ENCODE results near the gene HTR2B. TPM values are rescaled to one million over a fixed set of nuclear protein-coding genes. Genes with fewer than 3 reads are reported as not detected.
A peak's percentile ranks its signal among the peaks of the same experiment; 100 is the strongest.
"Not testable (repeated sequence)": the region's sequence is repeated elsewhere in the genome, so short reads cannot be mapped to it uniquely, and the experiment has no call there.

Gene HTR2B
- polyA plus RNA-seq, 6 donors from 2014 or later, result not detected

DNA sequence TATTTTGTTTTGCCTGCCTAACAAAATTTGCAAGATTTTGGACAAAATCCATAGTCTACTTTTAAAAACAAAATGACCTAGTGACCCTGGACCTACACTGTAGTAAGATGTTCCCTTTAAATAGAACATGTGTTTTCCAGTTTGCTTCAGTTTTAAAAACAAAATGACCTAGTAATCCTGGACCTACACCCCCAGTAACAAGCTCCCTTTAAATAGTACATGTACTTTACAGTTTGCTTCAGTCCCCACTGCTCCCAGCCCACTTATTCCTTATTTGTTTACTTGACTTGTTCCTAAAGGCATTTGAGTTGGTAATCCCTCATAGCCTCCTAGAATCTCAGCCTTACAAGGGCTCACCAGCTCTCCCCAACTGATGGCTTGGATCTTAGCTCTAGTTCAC, 34.5 kb upstream of the HTR2B start:
- no peaks in the 10 kb centered on the region for H3K9me3 Mint-ChIP-seq
- no peaks in the 10 kb centered on the region for H3K4me1 Mint-ChIP-seq
- peaks cover 0 to 13% of the 10 kb centered on the region in 2 donors for H3K36me3 Mint-ChIP-seq
- DNase-seq (no peak), ATAC-seq (ENCODE audit: low read depth in 2 of 2) (no peak)
- H3K4me3 Mint-ChIP-seq, result no peak overlapping the region
- H3K27me3 Mint-ChIP-seq, result no peaks in the 10 kb centered on the region
- H3K27ac Mint-ChIP-seq, result no peak overlapping the region

DNA sequence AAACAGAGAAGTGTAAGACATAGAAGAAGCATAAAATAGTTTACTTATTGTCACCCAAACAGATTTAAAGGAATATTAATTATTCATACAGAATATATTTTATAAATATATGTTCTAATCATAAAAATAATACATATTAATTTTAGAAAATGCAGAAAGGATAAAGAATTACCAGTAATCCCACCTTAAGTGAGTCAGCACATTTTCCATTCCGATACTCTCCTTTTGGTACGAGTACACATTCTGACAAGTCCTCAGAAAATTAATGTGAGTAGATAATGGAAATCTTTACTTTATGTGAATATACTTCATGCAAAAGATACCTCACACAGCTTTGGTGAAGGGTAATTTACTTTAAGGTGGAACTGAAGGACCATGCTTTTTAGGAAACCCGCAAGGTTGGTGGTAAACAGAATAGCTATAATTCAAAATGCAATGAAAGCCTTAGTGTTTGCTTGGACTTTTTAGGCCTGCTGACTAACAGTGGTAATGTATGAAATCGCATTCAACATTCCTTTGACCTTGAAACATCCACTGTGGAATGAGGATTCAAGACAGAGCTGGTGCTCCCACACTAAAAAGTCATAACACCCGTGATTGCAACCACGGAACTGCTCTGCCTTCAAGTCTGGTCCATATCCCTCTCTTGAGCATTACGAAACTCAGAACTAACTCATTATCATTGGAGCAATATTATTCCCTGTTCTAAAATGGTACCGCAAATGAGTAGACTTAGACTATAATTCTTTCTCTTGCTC, 28.1 kb upstream of the HTR2B start:
- Mint-ChIP-seq H3K36me3 (peaks cover 5 to 14% of the 10 kb centered on the region in 2 donors), H3K4me1 (no peaks in the 10 kb centered on the region), H3K27me3 (no peaks in the 10 kb centered on the region), H3K4me3 (no peak overlapping the region), H3K27ac (no peak overlapping the region), H3K9me3 (no peaks in the 10 kb centered on the region)
- DNase-seq (no peak), ATAC-seq (ENCODE audit: low read depth in 2 of 2) (no peak)

DNA sequence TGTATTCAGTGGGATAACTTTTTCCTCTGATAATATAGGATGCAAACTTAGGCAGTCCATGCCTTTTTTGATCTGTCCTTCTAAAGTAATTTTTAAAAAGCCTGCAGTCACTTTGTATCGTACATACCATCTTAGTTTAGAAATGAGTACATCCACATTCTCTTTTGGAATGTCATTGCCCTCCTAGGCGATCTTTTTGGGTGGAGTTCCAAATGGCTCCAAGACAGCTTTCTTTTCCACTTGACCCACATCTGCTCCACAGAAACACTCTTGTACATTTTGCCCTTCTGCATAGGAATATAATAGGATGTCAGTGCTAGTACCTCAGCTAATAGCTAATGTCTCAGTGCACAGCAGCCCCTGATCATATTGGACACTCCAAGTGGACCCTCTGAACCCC, 21.8 kb upstream of the HTR2B start:
- H3K4me3 Mint-ChIP-seq, result no peak overlapping the region
- no peak overlapping the region for H3K27ac Mint-ChIP-seq
- H3K4me1 Mint-ChIP-seq, result no peaks in the 10 kb centered on the region
- DNase-seq, result no peak
- H3K9me3 Mint-ChIP-seq, result no peaks in the 10 kb centered on the region
- no peaks in the 10 kb centered on the region for H3K27me3 Mint-ChIP-seq
- ATAC-seq (ENCODE audit: low read depth in 2 of 2), result no peak
- H3K36me3 Mint-ChIP-seq, result peaks cover 21 to 29% of the 10 kb centered on the region in 2 donors

DNA sequence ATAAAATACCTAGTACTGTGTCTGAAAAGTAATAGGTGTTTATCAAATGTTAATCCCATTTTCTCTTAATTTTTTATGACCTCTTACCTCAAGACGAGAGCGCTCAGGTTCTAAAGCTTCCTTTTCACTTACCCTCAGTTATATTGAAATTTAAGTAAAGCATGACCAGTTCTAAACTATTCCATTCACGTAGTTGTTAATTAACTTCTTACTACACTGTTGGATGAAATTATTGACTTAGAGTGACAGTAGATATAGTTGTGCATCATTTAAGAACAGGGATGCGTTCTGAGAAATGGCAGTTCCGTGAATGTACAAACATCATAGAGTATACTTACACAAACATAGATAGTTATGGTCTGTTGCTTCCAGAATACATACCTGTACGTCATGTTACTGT, 20.1 kb upstream of the HTR2B start:
- no peaks in the 10 kb centered on the region for H3K27me3 Mint-ChIP-seq
- no peak overlapping the region for H3K27ac Mint-ChIP-seq
- H3K9me3 Mint-ChIP-seq, result no peaks in the 10 kb centered on the region
- DNase-seq, result no peak
- no peaks in the 10 kb centered on the region for H3K4me1 Mint-ChIP-seq
- peaks cover 21 to 29% of the 10 kb centered on the region in 2 donors for H3K36me3 Mint-ChIP-seq
- H3K4me3 Mint-ChIP-seq, result no peak overlapping the region
- ATAC-seq (ENCODE audit: low read depth in 2 of 2), result no peak

DNA sequence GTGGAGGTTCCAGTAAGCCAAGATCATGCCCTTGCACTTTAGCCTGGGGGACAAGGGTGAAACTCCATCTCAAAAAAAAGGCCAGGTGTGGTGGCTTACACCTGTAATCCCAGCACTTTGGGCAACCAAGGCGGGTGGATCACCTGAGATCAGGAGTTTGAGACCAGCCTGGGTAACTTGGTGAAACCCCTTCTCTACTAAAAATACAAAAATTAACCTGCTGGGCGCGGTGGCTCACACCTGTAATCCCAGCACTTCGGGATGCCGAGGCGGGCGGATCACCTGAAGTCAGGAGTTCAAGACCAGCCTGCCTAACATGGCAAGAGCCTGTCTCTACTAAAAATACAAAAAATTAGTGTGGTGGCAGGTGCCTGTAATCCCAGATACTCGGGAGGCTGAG, 16.0 kb upstream of the HTR2B start:
- DNase-seq; H3K27me3 Mint-ChIP-seq; H3K9me3 Mint-ChIP-seq; H3K4me1 Mint-ChIP-seq; ATAC-seq (ENCODE audit: low read depth in 2 of 2); H3K36me3 Mint-ChIP-seq; H3K4me3 Mint-ChIP-seq; H3K27ac Mint-ChIP-seq: not testable (repeated sequence)

DNA sequence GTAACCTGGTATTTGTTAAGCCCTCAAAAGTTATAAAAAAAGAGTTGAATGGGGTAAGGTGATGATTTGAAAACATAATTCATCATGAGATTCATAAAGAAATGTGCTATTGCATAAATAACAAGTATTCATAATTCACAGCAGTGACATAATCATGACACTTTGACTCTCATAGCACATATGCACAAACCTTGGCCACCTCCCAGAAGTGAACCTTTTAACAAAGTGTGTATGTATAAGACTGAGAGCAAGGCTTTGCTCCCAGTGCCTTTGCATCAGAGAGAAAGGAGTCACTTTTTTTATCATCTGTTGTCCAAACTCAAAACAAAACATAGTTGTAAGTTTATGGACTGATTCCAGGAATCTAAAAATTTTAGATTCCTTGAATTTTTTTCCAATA, 15.0 kb upstream of the HTR2B start:
- H3K27ac Mint-ChIP-seq, result no peak overlapping the region
- H3K4me3 Mint-ChIP-seq, result no peak overlapping the region
- no peaks in the 10 kb centered on the region for H3K9me3 Mint-ChIP-seq
- peaks cover 0 to 3% of the 10 kb centered on the region in 2 donors for H3K36me3 Mint-ChIP-seq
- DNase-seq, result no peak
- H3K4me1 Mint-ChIP-seq, result peaks cover 0 to 10% (median 0%) of the 10 kb centered on the region in 3 donors
- no peaks in the 10 kb centered on the region for H3K27me3 Mint-ChIP-seq
- ATAC-seq (ENCODE audit: low read depth in 2 of 2), result no peak

DNA sequence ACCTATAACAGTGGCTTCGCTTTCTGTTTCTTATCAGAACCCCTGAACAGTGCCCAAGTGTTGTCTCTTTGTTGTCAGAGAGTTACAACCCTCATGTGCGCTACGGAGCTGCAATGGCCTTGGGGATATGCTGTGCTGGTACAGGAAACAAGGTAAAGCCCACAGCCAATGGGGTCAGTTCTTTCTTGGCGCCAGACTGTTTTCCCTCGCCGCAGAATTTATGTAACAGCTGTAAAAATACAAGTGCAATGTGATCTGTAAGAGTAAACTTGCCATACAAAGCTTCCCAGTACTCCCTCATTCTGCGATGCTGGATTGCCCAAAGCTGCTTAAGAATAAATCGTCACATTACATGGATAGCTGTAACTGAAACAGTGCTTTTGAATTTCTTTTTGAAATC, 13.9 kb upstream of the HTR2B start:
- H3K27me3 Mint-ChIP-seq, result no peaks in the 10 kb centered on the region
- ATAC-seq (ENCODE audit: low read depth in 2 of 2), result no peak
- H3K4me1 Mint-ChIP-seq, result peaks cover 0 to 15% (median 6%) of the 10 kb centered on the region in 3 donors
- no peaks in the 10 kb centered on the region for H3K9me3 Mint-ChIP-seq
- H3K36me3 Mint-ChIP-seq, result no peaks in the 10 kb centered on the region
- no peak for DNase-seq
- no peak overlapping the region for H3K4me3 Mint-ChIP-seq
- H3K27ac Mint-ChIP-seq, result peak overlapping the region in 1 of 6 donors; percentile 39

DNA sequence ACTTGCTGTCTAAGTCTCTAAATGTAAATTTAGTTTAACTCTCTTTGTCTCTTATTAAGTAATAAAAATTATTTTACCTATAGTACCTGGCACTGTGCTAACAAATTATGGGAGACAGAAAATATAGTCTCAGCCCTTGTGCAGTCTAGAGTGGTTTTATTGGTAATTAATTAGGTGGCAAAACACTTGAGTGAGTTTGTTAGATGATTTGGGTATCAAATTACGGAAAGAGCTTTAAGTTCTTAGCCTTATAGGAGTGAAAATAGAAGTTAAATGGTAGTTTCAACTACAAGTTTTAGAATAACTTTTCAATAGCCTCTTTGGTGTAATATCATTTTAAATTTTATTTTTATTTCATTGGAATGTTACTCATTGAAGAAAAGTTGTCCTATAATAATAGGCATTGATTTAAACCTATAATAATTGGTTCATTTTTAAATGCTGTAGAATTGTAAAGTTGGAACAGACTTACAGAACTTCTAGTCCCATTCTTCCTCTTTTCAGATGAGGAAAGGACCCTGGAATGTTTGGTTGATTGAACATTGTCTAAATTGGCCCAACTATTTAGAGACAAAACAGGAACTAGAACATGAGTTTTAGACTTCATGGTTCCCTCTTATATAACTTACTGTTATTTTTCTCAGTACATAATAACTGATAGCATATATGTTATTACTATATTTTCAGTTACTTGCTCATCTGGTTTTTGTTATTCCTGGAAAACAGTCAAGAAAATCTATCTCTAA, 10.2 kb upstream of the HTR2B start:
- ATAC-seq (ENCODE audit: low read depth in 2 of 2) (peak; percentile 43 to 84), DNase-seq (no peak)
- no peaks in the 10 kb centered on the region for H3K36me3 Mint-ChIP-seq
- H3K4me3 Mint-ChIP-seq, result no peak overlapping the region
- H3K9me3 Mint-ChIP-seq, result no peaks in the 10 kb centered on the region
- H3K27me3 Mint-ChIP-seq, result no peaks in the 10 kb centered on the region
- peaks cover 5 to 23% (median 21%) of the 10 kb centered on the region in 3 donors for H3K4me1 Mint-ChIP-seq
- peak overlapping the region in 3 of 6 donors; percentile 24 to 70 (median 33) for H3K27ac Mint-ChIP-seq

DNA sequence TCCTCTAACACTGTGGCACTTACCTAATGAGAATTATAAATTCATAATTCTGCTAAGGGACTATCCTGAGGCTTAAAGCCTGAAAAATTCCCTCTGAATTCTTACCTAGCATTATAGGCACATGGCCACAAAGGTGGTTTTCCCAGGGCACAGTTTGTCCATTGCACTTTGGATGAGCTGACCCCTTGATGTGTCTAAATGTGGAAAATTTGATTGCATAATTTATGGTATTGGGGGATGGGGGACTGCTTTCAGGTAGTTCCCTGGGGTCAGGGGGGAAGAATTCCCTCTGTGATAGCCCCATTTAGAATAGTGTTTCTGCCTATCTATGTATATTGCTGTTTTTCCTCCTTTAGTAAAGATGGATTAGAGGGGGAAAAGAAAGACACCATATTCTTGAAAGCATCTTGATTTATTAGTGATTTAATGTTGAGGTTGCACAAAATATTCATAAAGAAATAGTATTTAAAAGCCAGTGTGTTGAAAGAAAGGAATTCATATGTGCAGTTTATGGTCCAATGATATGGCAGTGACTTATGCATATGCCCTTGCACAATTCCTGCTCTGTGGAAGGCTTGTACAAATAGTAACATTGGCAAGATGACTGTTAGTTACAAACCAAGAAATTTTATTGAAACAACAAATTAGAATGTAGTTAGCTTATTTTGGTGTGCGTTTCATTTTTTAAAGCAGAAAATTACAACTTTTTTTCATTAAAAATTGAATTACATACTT, 8.7 kb upstream of the HTR2B start:
- Mint-ChIP-seq H3K9me3 (no peaks in the 10 kb centered on the region), H3K4me3 (no peak overlapping the region)

DNA sequence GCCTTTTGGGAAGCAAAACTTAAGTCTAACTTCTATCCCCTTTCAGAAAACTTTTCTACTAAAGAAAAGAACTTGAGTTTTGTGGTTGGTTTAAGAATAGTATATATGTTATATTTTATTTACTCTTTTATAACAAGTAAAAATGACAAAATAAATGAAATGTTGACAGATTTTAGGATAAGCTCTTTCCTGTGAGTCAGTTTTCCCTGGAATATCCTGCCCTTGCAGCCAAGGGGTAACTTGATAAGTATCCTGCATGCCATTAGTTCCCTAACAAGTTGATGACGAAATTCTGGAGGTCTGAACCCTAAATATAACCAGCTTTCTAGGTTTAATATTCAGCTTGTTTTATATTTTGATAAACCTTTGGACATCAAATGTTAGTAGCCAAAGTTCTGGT, 7.3 kb upstream of the HTR2B start:
- H3K27me3 Mint-ChIP-seq, result no peaks in the 10 kb centered on the region
- peaks cover 5 to 23% (median 21%) of the 10 kb centered on the region in 3 donors for H3K4me1 Mint-ChIP-seq
- ATAC-seq (ENCODE audit: low read depth in 2 of 2), result no peak
- DNase-seq, result no peak
- no peaks in the 10 kb centered on the region for H3K9me3 Mint-ChIP-seq
- no peaks in the 10 kb centered on the region for H3K36me3 Mint-ChIP-seq
- H3K4me3 Mint-ChIP-seq, result no peak overlapping the region
- H3K27ac Mint-ChIP-seq, result no peak overlapping the region

More for the DNA sequence above, 8.7 kb upstream of the HTR2B start:
- Mint-ChIP-seq H3K27me3 (no peaks in the 10 kb centered on the region), H3K27ac (peak overlapping the region in 2 of 6 donors; percentile 0 to 36), H3K36me3 (no peaks in the 10 kb centered on the region), H3K4me1 (peaks cover 5 to 23% (median 21%) of the 10 kb centered on the region in 3 donors)
- DNase-seq (no peak), ATAC-seq (ENCODE audit: low read depth in 2 of 2) (no peak)

DNA sequence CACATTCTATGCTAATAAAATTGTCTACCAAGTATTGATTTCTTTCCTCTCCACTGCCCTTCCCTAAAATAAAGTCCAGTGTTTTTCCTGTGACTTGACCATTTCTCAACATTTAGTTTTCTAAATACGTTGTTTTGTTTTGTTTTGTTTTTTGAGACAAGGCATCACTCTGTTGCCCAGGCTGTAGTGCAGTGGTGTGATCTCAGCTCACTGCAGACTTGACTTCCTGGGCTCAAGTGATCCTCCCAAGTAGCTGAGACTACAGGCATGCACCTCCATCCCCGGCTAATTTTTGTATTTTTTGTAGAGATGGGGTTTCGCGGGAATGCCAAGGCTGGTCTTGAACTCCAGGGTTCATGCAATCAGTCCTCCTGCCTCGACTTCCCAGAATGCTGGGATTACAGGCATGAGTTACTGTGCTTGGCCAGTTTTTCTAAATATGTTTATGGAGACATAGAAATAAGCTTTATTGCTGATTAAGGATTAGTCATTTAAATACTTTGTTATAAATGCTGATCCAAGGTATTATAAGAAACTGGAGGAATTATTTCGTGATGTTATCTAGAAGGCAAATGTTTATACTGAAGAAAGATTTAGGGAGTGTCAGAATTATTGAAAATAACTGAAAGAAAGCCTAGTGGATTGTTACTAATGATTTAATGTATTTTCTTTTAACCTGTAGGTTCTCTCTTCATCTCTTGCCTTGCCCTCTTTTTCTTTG, 5.7 kb upstream of the HTR2B start:
- Mint-ChIP-seq H3K4me3 (no peak overlapping the region), H3K4me1 (peaks cover 5 to 23% (median 15%) of the 10 kb centered on the region in 3 donors), H3K9me3 (no peaks in the 10 kb centered on the region), H3K27ac (no peak overlapping the region), H3K27me3 (no peaks in the 10 kb centered on the region), H3K36me3 (no peaks in the 10 kb centered on the region)
- ATAC-seq (ENCODE audit: low read depth in 2 of 2), result no peak
- no peak for DNase-seq

DNA sequence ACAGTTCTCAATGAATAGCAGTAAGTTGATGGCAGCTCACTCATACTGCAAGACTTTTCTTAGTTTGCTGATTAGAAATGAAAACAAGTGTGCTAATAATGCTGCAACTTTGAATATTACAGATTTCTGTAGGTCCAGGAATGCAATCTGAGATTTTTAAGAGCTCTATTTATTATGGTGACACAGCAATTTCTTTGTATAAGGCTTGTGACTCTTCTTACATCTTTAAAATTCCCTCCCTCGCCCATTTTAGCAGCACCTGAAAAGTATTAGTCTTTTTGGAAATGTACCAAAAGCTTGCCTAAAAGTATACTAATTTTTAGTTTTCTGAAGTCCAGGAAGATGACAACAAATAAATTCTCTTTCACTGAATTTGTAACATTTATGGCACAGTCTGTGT, 4.4 kb upstream of the HTR2B start:
- ATAC-seq (ENCODE audit: low read depth in 2 of 2) (no peak), DNase-seq (no peak)
- no peaks in the 10 kb centered on the region for H3K9me3 Mint-ChIP-seq
- peak overlapping the region in 2 of 6 donors; percentile 41 to 43 for H3K27ac Mint-ChIP-seq
- no peak overlapping the region for H3K4me3 Mint-ChIP-seq
- peaks cover 5 to 18% (median 7%) of the 10 kb centered on the region in 3 donors for H3K4me1 Mint-ChIP-seq
- no peaks in the 10 kb centered on the region for H3K36me3 Mint-ChIP-seq
- H3K27me3 Mint-ChIP-seq, result no peaks in the 10 kb centered on the region

DNA sequence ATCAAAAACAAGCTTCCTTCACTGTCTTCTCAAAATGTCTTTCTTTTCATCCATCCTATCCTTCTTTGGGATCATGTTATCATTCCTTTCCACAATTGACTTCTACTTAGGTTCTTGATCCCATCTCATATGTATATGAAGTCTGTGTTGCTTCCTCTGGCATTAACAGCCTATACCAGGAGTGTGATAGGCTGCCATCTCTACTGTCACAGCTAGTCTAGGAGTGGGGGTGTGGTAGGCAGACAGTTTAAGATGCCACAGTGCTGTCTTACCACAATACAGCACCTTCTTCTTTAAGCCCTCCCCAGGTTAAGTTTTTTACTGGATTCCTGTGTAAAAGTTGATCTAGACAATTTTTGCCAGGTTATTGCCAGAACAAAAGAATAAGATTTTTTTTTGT, 3.7 kb upstream of the HTR2B start:
- ATAC-seq (ENCODE audit: low read depth in 2 of 2) (no peak), DNase-seq (no peak)
- H3K36me3 Mint-ChIP-seq, result no peaks in the 10 kb centered on the region
- H3K9me3 Mint-ChIP-seq, result no peaks in the 10 kb centered on the region
- H3K27me3 Mint-ChIP-seq, result no peaks in the 10 kb centered on the region
- H3K4me3 Mint-ChIP-seq, result no peak overlapping the region
- peaks cover 5 to 17% (median 6%) of the 10 kb centered on the region in 3 donors for H3K4me1 Mint-ChIP-seq
- no peak overlapping the region for H3K27ac Mint-ChIP-seq

All from naive B cell (primary cell).